ENCODE measurements around the gene ZFP62. TPM values are rescaled to one million over a fixed set of nuclear protein-coding genes. Genes with fewer than 3 reads are reported as not detected.

Gene ZFP62
- polyA plus RNA-seq, 12 donors = 23.5 to 43.3 (median 29.5) TPM; not detected in 1

DNA sequence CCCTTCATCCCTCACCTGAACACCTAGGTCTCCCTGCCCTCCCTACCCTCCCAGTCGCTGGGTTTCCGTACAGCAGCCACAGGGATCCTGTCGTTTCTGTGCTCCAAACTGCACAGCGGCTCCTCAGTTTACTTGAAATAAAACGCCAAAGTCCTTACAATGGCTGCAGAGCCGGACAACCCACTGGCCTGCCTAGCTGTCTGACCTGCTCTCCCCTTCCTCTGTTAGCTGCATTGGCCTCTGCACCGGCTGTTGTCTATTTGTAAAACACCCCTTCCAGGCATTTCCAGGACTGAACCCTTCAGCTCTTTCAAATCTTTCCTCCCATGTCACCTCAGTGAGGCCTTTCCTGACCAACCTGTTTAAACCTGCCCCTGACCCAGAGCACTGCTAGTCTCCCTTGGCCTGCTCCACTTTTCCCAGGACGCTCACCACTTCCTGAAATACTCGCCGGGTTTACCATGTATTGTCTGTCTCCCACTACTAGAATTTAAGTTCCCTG lies 49.4 kb downstream of the ZFP62 start:
- no peak for DNase-seq

DNA sequence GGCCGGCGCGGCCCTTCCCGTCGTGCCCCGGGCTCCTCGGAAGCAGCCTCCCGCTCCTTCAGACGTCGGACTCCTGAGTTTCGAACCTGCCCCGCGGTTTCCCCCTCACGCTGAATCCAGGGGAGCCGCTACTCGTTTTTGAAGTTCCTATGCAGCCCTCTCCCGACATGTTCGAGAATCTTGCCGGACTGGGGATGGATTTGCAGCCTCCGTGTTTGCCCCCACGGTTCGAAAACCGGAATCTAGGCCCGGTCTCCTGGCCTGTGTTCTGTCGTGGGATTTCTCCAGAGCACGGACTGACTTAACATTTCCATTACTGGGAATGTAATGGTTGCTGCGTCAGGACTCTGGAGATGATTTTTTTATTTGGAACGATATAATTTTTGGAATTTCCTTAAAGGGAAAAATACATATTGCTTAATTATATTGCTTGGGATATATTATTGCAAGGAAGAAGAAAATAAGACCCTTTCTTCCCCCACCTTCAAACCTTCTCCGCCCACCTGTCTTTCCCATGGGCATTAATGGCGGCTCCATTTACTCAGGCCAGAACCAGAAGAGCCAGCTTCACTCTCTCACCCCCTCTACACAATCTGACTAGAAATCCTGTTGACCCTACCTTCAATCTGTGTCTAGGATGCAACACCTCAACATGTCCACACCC lies 50.0 kb downstream of the ZFP62 start:
- peak; percentile 64 for DNase-seq

DNA sequence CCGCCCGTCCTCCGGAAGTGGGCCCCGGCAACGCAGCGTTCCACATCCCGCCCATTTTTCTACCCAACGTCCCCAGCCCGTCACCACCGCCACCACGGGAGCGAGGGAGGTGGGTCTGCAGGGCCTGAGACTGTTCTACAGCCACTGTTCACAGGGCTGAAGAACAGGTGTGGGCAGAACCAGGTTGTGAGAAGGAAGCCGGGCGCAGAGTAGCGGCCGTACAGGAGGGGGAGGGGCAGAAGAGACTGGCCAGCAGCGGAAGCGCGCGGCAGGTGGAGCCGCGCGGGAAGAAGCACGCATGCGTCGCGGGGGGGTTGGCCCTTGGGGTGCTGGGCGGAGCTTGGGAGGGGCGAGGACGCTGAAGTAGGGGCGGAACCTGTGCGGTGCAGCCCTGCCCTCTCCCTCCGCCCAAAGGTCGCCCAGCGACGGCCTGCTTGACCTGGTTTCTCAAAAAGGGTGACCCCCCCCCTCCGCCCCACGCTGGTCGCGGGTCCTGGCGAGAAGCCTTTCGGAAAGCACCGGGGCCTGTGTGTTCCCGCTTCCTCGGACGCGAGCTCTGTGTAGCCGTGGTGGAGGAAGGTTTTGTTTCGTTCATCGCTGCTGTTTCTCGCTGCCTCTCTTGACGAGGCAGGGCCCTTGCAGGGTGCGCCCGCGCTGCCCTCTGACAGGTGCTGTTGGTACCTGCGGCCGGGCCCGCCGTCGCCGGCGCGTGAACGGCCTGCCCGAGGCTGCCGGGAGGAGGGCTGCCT lies 50.7 kb downstream of the ZFP62 start:
- peak; percentile 98 for DNase-seq

DNA sequence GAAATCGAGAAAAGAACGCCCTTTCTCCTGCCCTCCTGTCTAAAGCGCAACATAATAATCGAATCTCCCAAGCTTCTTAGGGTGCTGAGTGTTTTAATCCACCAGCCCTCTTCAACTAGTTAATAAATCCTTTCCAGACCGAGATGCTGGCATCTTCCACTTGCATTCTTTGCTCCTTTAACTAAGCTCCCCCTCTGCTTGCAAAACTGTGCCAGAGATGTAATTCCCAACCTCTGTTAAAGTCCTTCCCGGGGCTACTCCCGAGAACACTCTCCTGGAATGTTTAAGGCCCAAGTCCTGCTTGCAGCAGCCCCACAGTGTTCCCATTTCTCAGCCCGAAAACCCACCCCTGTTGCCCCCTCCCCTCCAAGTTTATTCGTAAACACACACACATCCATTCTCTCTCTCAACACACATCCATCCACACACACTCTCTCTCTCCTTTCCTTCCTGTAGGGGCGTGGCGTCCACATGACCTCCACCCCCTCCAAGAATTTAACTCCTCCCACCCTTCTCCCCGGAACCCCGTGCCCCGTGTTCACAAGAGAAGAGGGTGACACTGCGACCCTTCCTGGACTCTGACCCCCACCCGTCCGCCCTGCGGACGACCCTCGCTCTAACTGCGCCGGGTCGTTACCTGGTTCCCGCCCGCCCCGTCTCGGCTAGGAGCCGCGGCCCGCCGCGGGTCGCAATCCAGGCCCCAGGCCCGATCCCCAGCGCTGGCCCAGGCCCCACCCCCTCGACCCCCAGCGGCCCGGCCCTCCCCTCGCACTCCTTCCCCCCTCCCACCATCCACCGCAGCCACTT lies 51.5 kb downstream of the ZFP62 start:
- DNase-seq = peak; percentile 94

DNA sequence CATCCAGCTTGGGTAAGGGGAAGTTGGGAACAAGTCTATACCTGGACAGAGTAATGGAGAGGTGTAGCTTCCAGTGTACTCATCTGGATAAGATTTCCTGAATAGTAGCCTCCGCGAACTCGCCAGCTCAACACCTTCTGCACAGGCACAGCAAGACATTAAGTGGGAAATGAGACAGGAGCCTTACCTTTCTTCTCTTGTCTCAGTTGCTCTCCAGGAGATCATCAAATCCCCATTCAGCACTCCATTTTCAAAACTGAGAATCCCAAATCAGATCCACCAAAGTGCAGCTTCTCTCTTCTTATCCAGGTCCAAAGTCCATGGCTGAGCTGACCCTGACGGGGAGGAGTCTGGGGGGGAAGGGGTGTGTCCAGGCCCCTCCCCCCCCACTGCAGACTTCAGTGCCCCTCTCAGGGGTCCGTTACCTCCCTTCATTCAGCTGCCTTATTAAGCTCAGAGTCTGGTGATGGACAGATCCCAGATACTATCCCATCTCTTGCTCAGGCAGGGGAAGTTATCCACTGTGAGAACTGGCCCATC lies 52.5 kb downstream of the ZFP62 start:
- no peak for DNase-seq

DNA sequence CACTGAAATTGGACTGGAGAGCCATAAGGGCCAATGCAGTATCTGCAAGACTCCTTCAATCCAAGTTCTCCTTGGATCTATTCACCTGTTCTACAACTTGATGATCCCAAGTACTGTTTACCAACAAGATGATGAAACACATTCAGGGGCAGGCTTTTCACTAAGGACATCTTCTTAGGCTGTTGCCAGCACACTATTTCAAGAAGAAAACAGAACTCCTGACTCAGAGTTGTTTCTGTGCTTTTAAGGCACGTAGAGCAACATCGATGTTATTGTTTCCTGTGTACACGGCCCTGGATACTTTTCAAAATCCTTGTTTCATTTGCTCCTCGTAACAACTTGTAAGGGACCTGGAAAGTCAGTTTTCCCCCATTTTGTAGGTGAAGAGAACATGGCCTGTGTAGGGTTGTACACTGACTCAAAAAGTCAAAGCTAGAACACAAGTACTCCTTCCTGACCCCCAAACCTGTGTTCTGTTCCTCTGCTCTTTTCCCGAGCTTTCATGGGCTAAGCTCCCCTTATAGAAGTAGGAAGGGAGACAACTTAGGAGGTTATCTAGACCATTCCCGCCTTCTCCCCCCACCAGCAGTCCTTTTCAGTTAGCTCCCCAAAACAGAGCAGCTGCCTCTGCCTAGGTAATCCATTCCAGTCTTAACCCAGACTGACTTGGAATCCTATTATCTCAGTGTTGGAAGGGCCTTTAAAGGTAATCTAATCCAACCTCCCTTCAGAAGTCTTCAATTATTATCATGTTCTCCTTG lies 53.2 kb downstream of the ZFP62 start:
- DNase-seq = no peak

DNA sequence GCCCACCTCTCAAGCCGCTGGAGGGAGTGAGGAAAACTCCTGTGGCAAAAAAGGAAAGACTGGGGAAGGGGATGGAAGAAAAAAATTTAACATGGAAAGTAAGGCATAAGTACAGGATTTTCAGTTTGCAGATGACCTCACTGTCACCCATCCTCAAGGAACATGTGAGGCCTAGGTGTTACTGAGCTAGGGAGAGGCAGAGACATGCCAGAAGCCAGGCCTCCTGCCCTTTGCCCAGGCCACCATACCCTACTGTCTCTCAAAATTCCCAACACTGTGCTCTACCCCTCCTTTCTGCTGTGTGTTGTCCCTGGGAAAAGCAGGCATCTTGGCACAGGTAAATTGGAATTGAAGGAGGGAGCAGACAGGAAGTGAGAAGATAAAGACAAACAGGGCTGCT lies 54.0 kb downstream of the ZFP62 start:
- no peak for DNase-seq

DNA sequence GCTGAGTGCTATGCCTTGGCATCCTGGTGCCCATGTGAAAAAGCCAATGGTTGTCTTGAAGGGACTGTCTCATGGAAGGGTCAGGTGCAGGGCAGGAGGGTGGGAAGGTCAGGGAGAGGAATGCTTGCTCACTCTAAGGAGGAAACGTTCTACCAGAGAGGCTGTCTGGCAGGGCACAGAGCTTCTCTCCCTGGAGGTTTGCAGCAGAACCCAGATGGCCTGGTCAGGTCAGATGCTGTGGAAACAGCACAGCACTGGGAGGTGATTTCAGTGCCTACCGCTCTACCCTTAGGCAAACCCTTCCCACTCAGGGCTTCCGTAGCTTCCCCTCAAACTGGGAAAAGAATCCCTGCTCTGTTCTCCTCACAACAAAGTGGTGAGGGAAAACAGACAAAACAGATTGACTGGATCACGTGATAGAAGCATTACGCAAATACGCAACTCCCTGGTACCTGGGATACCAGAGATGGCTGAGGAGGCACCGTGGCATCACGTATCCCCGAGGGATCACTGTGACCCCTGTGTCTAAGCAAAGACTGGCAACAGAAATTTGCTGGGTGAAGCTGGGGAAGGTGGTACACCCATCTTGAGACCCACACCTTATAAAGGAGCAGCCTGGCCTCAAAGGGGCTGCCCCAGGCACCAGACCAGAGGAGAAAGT lies 54.6 kb downstream of the ZFP62 start:
- DNase-seq = no peak

DNA sequence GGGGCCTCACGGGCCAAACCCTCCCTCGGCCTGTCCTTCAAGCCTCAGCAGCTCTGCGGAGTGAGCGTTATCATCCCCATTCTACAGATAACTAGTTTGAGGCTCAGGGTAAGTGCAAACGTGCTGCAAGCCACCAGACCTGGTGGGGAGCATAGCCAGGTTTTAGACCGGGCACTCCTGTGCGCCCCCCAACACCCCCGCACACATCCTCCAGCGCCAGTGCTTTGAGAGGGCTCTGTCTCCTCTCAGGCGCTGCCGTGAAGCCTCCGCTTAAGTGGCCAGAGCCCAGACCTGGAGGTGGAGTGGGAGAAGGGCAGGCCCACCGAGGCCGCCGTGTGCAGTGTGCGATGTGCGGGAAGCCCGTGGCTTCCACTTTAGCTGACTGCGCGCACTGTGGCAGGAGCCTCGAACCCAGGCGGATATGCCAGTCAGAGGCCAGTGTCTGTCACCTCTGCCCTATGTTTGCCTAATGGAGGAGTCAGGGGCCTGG lies 56.9 kb downstream of the ZFP62 start:
- no peak for DNase-seq

DNA sequence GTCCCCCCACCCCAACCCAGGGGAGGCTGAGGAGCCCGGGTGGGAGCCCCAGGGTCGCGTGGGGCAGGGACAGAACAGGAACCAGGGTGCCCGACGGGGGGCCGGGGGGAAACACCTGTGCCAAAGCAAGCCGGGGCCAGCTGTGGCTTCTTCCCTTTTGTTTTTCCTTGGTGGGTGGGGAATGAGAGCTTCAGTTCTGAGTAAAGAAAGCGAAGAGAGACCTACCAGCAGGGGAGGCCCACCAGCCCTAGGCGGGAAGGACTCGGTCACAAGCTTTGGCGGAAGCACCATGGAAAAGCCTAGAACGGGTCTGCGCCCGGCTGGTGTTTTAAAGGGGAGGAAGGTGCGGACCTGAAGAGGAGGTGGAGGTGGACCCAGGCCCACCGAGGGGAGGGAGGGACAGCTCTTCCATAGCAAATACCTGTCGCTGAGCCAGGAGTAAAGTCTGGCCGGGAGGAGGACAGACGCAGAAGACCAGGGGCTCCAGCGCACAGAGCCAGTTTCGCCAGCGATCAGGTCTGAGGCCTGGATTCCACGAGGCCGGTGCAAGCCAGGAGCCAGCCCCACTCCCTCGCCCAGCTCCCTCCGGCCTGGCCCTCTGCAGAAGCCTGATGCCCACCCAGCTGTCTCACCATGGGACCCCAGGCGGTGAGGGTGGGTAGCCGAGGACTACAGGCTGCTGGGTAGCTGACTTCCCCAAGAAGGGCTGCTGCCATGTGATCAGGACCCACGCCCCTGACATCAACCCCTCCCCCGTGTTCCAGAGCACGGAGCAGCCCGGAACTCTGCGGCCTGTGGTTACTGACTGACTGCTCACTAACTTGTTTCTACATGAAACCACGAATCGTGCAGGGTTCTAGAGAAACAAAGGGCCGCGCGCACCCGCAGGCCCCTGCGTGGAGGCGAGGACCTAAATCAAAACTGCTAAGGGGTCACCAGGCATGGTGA lies 57.6 kb downstream of the ZFP62 start:
- DNase-seq = peak; percentile 64

DNA sequence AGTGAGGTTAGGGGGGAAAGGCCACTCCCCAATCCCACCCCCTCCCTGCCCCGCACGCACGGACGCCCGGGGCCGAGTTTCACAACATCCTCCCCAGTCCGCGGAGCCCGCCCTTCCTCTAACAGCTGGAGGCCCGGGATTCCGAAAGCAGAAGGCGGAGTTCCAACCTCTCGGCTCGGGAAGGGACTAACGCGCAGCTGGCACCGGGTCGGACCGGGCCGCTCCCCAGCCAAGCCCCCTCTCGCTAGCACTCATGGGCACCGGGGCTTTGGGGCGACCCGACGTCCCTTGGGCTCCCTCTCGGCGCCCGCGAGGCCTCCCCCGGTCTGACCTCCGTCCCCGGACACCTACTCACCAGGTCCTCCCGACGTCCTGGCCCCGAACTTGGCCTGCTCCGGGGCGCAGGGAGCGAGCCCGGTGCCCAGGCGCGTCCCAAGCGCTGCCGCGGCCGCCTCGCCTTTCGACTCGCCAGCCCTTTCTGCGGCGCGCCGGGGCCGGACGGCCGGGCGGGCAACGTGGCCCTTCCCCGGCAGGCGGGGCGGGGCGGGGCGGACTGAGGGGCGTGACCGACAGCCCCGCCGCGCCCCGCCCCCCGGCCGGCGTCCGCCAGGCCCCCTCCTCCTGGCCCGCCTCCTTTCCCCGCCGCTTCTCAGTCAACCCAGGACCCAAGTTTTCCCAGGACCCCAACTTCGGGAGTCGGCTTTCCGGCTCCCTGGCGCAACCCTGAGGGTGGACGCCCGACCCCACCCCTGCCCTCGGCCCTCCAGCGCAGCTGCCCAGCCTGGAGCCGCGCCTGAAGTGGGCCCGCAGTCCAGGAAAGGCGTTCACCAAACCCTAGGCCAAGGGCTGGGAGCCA lies 58.5 kb downstream of the ZFP62 start, which contains the start of gene MGAT1:
MGAT1 (minus strand) TSS at position 482 of the 856 bp plus-strand sequence. CDS start 9,835 bp downstream, outside the sequence.
- peak; percentile 85 for DNase-seq

DNA sequence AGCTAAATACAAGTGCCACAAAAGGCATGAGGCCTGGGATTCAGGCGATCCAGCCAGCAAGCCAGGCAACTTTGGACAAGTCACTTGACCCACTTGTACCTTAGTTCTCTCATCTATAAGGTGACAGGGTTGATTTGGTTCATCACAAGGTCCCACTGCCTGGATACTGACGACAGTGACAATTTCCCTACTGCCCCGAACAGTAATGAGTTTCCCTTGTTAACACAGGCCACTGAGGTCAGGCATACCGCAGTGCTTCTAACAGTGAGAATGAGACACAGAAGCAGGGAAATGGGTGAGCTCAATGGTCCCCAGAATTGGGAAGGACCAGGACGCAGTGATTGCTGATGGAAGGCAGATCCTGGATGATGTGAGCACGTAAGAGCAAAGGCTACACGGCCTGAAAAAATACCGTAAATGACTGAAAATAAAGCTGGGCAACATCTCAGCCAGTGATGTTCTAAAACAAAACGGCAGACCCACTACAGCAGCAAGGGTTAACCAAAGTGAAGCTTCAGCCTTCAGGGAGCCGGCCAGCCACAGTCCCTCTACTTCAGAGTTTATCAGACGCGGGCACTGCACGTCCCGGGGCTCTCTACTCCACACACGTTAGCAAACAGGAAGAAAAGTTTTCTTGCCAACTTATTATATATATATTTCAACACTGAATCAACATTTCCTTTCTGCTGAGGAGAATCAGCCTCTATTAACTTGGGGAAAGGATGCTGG lies 59.3 kb downstream of the ZFP62 start:
- no peak for DNase-seq

DNA sequence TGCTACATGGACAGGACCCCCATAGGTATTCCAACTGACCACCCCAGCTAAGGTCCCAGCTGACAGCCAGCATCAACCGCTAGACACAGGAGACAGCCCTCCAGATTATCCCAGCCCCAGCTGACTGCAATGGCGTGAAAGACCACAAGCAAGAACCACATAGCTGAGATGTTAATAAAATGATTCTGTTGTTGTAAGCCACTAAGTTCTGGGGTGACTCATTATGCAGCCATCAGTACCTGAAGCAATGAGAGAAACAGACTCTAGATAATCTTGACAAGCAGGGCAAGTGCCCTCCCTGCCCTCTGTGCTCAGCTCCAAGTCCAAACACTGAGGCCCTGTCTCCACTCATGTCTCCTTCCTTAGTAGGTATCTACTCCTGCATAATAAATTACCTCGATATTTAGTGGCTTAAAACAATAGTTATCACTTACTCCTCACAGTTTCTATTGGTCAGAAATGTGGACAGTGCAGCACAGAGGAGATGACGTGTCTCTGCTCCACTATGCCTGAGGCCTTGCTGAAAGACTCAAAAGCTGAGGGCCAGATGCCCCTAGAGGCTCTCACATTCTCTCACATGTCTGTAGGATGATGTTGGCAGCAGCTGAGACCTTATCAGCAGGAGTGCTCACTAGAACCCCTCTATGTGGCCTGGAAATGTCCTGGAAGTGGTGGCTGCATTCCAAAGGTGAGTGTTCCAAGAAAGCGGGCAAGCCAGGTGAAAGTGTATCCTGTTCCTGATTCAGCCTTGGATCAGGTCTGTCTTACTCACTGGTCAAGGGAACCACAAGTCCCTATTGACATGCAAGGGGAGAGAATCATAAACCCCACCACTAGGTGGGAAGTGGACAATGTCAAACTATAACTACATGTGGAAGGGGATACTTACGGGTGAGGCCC lies 60.9 kb downstream of the ZFP62 start:
- no peak for DNase-seq

DNA sequence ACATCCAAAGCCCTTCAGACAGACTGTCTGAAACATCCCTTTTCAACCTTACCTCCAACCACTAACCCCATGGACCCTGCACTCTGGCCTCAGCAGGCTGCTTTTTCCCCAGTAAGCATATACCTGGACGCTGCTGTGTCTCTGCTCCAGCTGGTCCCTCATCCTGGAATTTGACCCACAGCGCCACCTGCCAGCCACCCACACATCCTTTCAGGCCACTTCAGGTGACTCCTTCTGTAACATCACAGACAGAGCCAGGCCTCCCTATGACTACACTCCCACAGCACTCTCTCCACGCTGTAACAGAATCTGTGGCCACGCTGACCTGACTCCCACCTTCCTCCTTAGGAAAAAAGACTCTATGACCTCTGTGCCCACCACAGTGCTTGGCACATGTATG lies 61.9 kb downstream of the ZFP62 start:
- DNase-seq = no peak

DNA sequence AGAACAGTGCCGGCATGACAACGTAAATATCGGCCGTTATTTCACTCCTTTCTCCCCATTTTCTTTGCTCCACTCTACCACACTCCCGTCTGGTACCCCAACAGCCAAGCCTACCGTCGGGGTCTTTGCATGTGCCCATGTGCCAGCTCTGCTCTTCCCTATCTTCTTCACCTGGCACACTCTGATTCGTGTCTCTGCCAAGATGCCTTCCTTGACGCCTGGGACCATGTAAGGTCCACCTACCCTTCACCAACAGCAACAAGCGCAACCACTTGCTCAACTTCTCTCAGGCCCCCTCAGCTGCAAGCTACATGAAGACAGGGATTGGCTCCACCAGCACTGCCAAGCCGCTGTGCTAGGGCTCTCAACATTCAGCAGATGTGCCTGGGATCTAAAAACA lies 62.9 kb downstream of the ZFP62 start:
- DNase-seq = no peak
